HL-60/S4 treated with retinoic acid at 250 ng/mL for 4 days and 3 days (cell line): Measurements from ENCODE around the gene FBRS.
"Not testable (repeated sequence)": the region's sequence is repeated elsewhere in the genome, so short reads cannot be mapped to it uniquely, and the experiment has no call there.

ENCODE experiments used
- in situ Hi-C: fragments of 300-500 bp; cut with MboI; formaldehyde crosslinking; loops from 2 replicates; pipeline ENCODE4 v1.7.0; 2022; ENCODE audit warnings: low sequenced_read_pairs

The FBRS gene

GRCh38 chr16:30663038-30663437 lies 4.8 kb downstream of the FBRS start:
- in situ Hi-C loops, result no loop called here

- in situ Hi-C loops, result no loop called here
Observed at GRCh38 chr16:30663820-30664219, 5.6 kb downstream of the FBRS start.

- in situ Hi-C loops, result no loop called here
Observed at GRCh38 chr16:30664616-30665109, 6.4 kb downstream of the FBRS start.

- in situ Hi-C loops, result no loop called here
Observed at GRCh38 chr16:30665155-30665829, 7.1 kb downstream of the FBRS start.

GRCh38 chr16:30665830-30666190 lies 7.6 kb downstream of the FBRS start:
- in situ Hi-C loops, result no loop called here

- in situ Hi-C loops, result no loop called here
Observed at GRCh38 chr16:30666681-30667080, 8.4 kb downstream of the FBRS start.

GRCh38 chr16:30667361-30667905 lies 9.2 kb downstream of the FBRS start:
- in situ Hi-C loops, result no loop called here

GRCh38 chr16:30668393-30668792 lies 10.2 kb downstream of the FBRS start:
- in situ Hi-C loops, result no loop called here

- in situ Hi-C loops, result no loop called here
Observed at GRCh38 chr16:30669026-30669902, 11.0 kb downstream of the FBRS start.

- in situ Hi-C loops, result no loop called here
Observed at GRCh38 chr16:30669903-30670824, 11.9 kb downstream of the FBRS start.

- in situ Hi-C loops, result no loop called here
Observed at GRCh38 chr16:30675143-30675542, 16.9 kb downstream of the FBRS start.

- in situ Hi-C loops, result no loop called here
Observed at GRCh38 chr16:30677931-30678585, 19.8 kb downstream of the FBRS start.

GRCh38 chr16:30678586-30678970 lies 20.3 kb downstream of the FBRS start:
- in situ Hi-C loops, result no loop called here

- in situ Hi-C loops, result no loop called here
Observed at GRCh38 chr16:30680326-30680725, 22.1 kb downstream of the FBRS start.

- in situ Hi-C loops, result no loop called here
Observed at GRCh38 chr16:30688701-30689100, 30.5 kb downstream of the FBRS start.

GRCh38 chr16:30691907-30692306 lies 33.7 kb downstream of the FBRS start:
- in situ Hi-C loops, result no loop called here

GRCh38 chr16:30692396-30693064 lies 34.3 kb downstream of the FBRS start:
- in situ Hi-C loops, result no loop called here

GRCh38 chr16:30694926-30695693 lies 36.9 kb downstream of the FBRS start:
- in situ Hi-C loops, result no loop called here

- in situ Hi-C loops, result not testable (repeated sequence)
Observed at GRCh38 chr16:30696646-30697045, 38.4 kb downstream of the FBRS start.
